NCI-H146 treated with DMSO at 0.1 percent for 48 hours (cell line): ENCODE measurements around the gene SLC45A2.
"Not testable (repeated sequence)": the region's sequence is repeated elsewhere in the genome, so short reads cannot be mapped to it uniquely, and the experiment has no call there.

Experiments
- DNase-seq: peaks from one replicate; lab custom pipeline; 2025; ENCODE audit not compliant: unreplicated experiment; lab: John Stamatoyannopoulos, UW

The SLC45A2 gene

GRCh38 chr5:33969572-33970452 is 14.7 kb downstream of the SLC45A2 start:
- DNase-seq, result peak; percentile 10

GRCh38 chr5:33968211-33969005 is 16.1 kb downstream of the SLC45A2 start:
- no peak for DNase-seq

GRCh38 chr5:33966805-33967204 is 17.7 kb downstream of the SLC45A2 start:
- no peak for DNase-seq

GRCh38 chr5:33964132-33964700 is 20.3 kb downstream of the SLC45A2 start:
- DNase-seq, result no peak

GRCh38 chr5:33958176-33958575 is 26.3 kb downstream of the SLC45A2 start:
- DNase-seq, result no peak

- DNase-seq, result no peak
Observed at GRCh38 chr5:33957577-33958150, 26.8 kb downstream of the SLC45A2 start.

- not testable (repeated sequence) for DNase-seq
Observed at GRCh38 chr5:33952175-33952574, 32.3 kb downstream of the SLC45A2 start.

GRCh38 chr5:33944543-33945132 is 39.9 kb downstream of the SLC45A2 start:
- DNase-seq, result peak; percentile 57

GRCh38 chr5:33941090-33941489 is 43.4 kb downstream of the SLC45A2 start:
- no peak for DNase-seq

- DNase-seq, result no peak
Observed at GRCh38 chr5:33939556-33940262, 44.8 kb downstream of the SLC45A2 start.

- DNase-seq, result no peak
Observed at GRCh38 chr5:33938881-33939280, 45.6 kb downstream of the SLC45A2 start.

GRCh38 chr5:33938507-33938796 is 46.0 kb downstream of the SLC45A2 start:
- no peak for DNase-seq

- DNase-seq, result no peak
Observed at GRCh38 chr5:33937707-33938506, 46.6 kb downstream of the SLC45A2 start.

GRCh38 chr5:33937017-33937706 is 47.3 kb downstream of the SLC45A2 start:
- DNase-seq, result no peak

- no peak for DNase-seq
Observed at GRCh38 chr5:33936381-33937016, 48.0 kb downstream of the SLC45A2 start, which contains the start of gene RXFP3. Gene RXFP3 (plus strand): TSS chr5:33936386. CDS start chr5:33936741, 355 bp downstream.

- no peak for DNase-seq
Observed at GRCh38 chr5:33936004-33936380, 48.5 kb downstream of the SLC45A2 start.

GRCh38 chr5:33934176-33934575 is 50.3 kb downstream of the SLC45A2 start:
- no peak for DNase-seq

- DNase-seq, result no peak
Observed at GRCh38 chr5:33933723-33934169, 50.7 kb downstream of the SLC45A2 start.

- no peak for DNase-seq
Observed at GRCh38 chr5:33931136-33931535, 53.4 kb downstream of the SLC45A2 start.
